GM12892 (cell line): ENCODE data around the gene RNF151.

ENCODE experiments used
- POLR2A ChIP-seq: IDR thresholded peaks from 2 replicates; pipeline ENCODE4 v1.6.1; 2011; ENCODE audit warnings: low read depth, low read length, control low read depth
- POLR2AphosphoS5 ChIP-seq: IDR thresholded peaks from 2 replicates; pipeline ENCODE4 v1.6.1; 2011; ENCODE audit warnings: low read depth, low read length, control low read depth
- TAF1 ChIP-seq: IDR thresholded peaks from 2 replicates; pipeline ENCODE4 v1.6.1; 2011; ENCODE audit warnings: low read depth, mild to moderate bottlenecking, control low read depth, low read length, borderline replicate concordance

- TF ChIP-seq POLR2AphosphoS5: no peak
- no peak for TF ChIP-seq POLR2A
- no peak for TF ChIP-seq TAF1
These were observed 11.9 kb downstream of the RNF151 start for GRCh38 chr16:1978476-1979120.
